Stomach (tissue), 9 donors: ENCODE measurements around the gene HPN. TPM values are rescaled to one million over a fixed set of nuclear protein-coding genes. Genes with fewer than 3 reads are reported as not detected.
"Not testable (repeated sequence)": the region's sequence is repeated elsewhere in the genome, so short reads cannot be mapped to it uniquely, and the experiment has no call there.

Experiments used
- DNase-seq, 2 donors: peaks; one replicate each; pipeline versions ENCODE4 v3.0.0 to v3.0.0-alpha.2; 2013 to 2019
- H3K27ac ChIP-seq, 5 donors: fragments of 200-600 bp in 4 of 5; sonication (generic) in 4 of 5; one replicate each; pipeline ENCODE4 v1.5.1; 2013 to 2019; ENCODE audit warnings: mild to moderate bottlenecking in 1 of 5, moderate library complexity in 1 of 5
- H3K27me3 ChIP-seq, 3 donors: fragments of 200-600 bp; sonication (generic); one replicate each; pipeline ENCODE4 v1.5.1; 2017 to 2019; ENCODE audit warnings: mixed run types in 1 of 3
- H3K36me3 ChIP-seq, 4 donors: fragments of 200-600 bp; sonication (generic); 1 replicate in 3 of 4; 2 replicates in 1 of 4; pipeline ENCODE4 v1.5.1; 2016 to 2019
- H3K4me1 ChIP-seq, 4 donors: fragments of 200-600 bp; sonication (generic); one replicate each; pipeline ENCODE4 v1.5.1; 2016 to 2019
- H3K4me3 ChIP-seq, 4 donors: fragments of 200-600 bp; sonication (generic) in 3 of 4; one replicate each; pipeline ENCODE4 v1.5.1; 2016 to 2019; ENCODE audit warnings: mild to moderate bottlenecking in 1 of 4
- H3K9me3 ChIP-seq, 4 donors: fragments of 200-600 bp; sonication (generic); one replicate each; pipeline ENCODE4 v1.5.1; 2016 to 2019
- CTCF ChIP-seq, 7 experiments: fragments of 450-650 bp in 4 of 7; fragments of 200-600 bp in 3 of 7; sonication (generic) in 3 of 7; IDR thresholded peaks; one replicate each; pipeline ENCODE4 v1.5.1; 2016 to 2019; ENCODE audit warnings: antibody characterized with exemption in 7 of 7, control low read depth in 2 of 7, mild to moderate bottlenecking in 1 of 7
- EP300 ChIP-seq: sonication (generic); formaldehyde crosslinking; IDR thresholded peaks from one replicate; pipeline ENCODE4 v1.6.1; 2017; ENCODE audit warnings: antibody characterized with exemption
- POLR2A ChIP-seq, 4 donors: fragments of 450-650 bp; IDR thresholded peaks; one replicate each; pipeline ENCODE4 v1.6.1; 2016; ENCODE audit warnings: antibody characterized with exemption in 4 of 4, control low read depth in 2 of 4, mild to moderate bottlenecking in 1 of 4, moderate library complexity in 1 of 4
- POLR2AphosphoS5 ChIP-seq, 3 donors: sonication (generic); formaldehyde crosslinking; IDR thresholded peaks; one replicate each; pipeline ENCODE4 v1.6.1; 2016; ENCODE audit warnings: antibody characterized with exemption in 3 of 3
- WGBS, 5 donors: extraction: QIAGEN DNeasy Blood & Tissue Kit in 3 of 5; methylation state at CpG; one replicate each; pipeline versions ENCODE4 v1.1.5 to v1.1.7; 2013 to 2018; 5-methylcytosine and 5-hydroxymethylcytosine counted together
- intact Hi-C: fragments of 100-400 bp; cut with DNase I; formaldehyde crosslinking; loops from one replicate; pipeline ENCODE4 v1.15.1; 2023; ENCODE audit warnings: low total_unique reads
- polyA plus RNA-seq, 3 donors: library from polyadenylated mRNA; stranded (reverse); fragments of 200-250 nt; gene quantifications; one replicate each; pipeline ENCODE4 v1.2.3, GENCODE V29; 2013
- total RNA-seq, 5 donors: library from RNA; depleted of rRNA; stranded (reverse); fragments of >200 nt; gene quantifications; one replicate each; pipeline versions ENCODE4 v1.1.0 to v1.2.3, GENCODE V29; 2014 to 2016
- donor health status: healthy with polysubstance abuse.
- donor health status: Bipolar disorder and iron deficiency.
- donor health status: healthy.

Gene HPN
- total and polyA plus RNA-seq, 8 donors = 14.7 to 45.2 (median 28.6) TPM; not detected in 1

- H3K36me3 ChIP-seq = no peaks in the 10 kb centered on the region
- DNase-seq = no peak
- no peaks in the 10 kb centered on the region for H3K9me3 ChIP-seq
- no peak overlapping the region for H3K27ac ChIP-seq
- whole genome bisulfite sequencing, 5 donors = 60 to 76% (median 72%) methylated on average over 5 of the region's 5 CpGs
- H3K4me3 ChIP-seq = no peak overlapping the region
- H3K4me1 ChIP-seq = peaks cover 0 to 31% (median 25%) of the 10 kb centered on the region in 4 donors
- peaks cover 0 to under 1% (median 0%) of the 10 kb centered on the region in 3 donors for H3K27me3 ChIP-seq
- intact Hi-C loops = no loop called here
- TF ChIP-seq CTCF (IDR thresholded peaks at IDR 0.05) (no peak), EP300 (no peak), POLR2A (IDR thresholded peaks at IDR 0.05) (no peak), POLR2AphosphoS5 (IDR thresholded peaks at IDR 0.05) (no peak)
Observed at GRCh38 chr19:35049456-35049855, 7.9 kb downstream of the HPN start.

GRCh38 chr19:35050662-35051061, 9.1 kb downstream of the HPN start:
- intact Hi-C loops, DNase-seq: not testable (repeated sequence)
- WGBS, 5 donors = 92 to 100% (median 97%) methylated on average over 2 of the region's 2 CpGs

GRCh38 chr19:35051268-35051667, 9.7 kb downstream of the HPN start:
- intact Hi-C loops, DNase-seq, H3K9me3 ChIP-seq, H3K27ac ChIP-seq, H3K36me3 ChIP-seq, H3K4me3 ChIP-seq: not testable (repeated sequence)
- 83 to 100% (median 93%) methylated on average over 4 of the region's 4 CpGs for WGBS, 5 donors
- peaks cover 0 to 18% (median 16%) of the 10 kb centered on the region in 4 donors for H3K4me1 ChIP-seq
- peaks cover 0 to 14% (median 0%) of the 10 kb centered on the region in 3 donors for H3K27me3 ChIP-seq

More at GRCh38 chr19:35050662-35051061, 9.1 kb downstream of the HPN start:
- not testable (repeated sequence) for H3K36me3 ChIP-seq, H3K4me3 ChIP-seq, H3K27ac ChIP-seq, H3K27me3 ChIP-seq, H3K9me3 ChIP-seq
- peaks cover 0 to 24% (median 21%) of the 10 kb centered on the region in 4 donors for H3K4me1 ChIP-seq

GRCh38 chr19:35051796-35052195, 10.3 kb downstream of the HPN start:
- WGBS, 5 donors = 90 to 94% (median 92%) methylated on average over 4 to 5 of the region's 5 CpGs
- no peak for DNase-seq
- H3K9me3 ChIP-seq = no peaks in the 10 kb centered on the region

GRCh38 chr19:35052599-35053190, 11.2 kb downstream of the HPN start:
- intact Hi-C loops = no loop called here
- H3K4me3 ChIP-seq = no peak overlapping the region
- peaks cover 0 to 22% (median 0%) of the 10 kb centered on the region in 3 donors for H3K27me3 ChIP-seq
- no peak for DNase-seq
- WGBS, 5 donors = 72 to 81% (median 74%) methylated on average over 8 of the region's 8 CpGs
- no peak overlapping the region for H3K27ac ChIP-seq
- H3K36me3 ChIP-seq = no peaks in the 10 kb centered on the region
- TF ChIP-seq POLR2AphosphoS5 (IDR thresholded peaks at IDR 0.05) (no peak), CTCF (IDR thresholded peaks at IDR 0.05) (no peak), EP300 (no peak), POLR2A (IDR thresholded peaks at IDR 0.05) (no peak)
- peaks cover 0 to 9% (median 7%) of the 10 kb centered on the region in 4 donors for H3K4me1 ChIP-seq
- no peaks in the 10 kb centered on the region for H3K9me3 ChIP-seq

More at GRCh38 chr19:35051796-35052195, 10.3 kb downstream of the HPN start:
- no peak overlapping the region for H3K27ac ChIP-seq
- TF ChIP-seq POLR2AphosphoS5 (IDR thresholded peaks at IDR 0.05) (no peak), POLR2A (IDR thresholded peaks at IDR 0.05) (no peak), CTCF (IDR thresholded peaks at IDR 0.05) (no peak), EP300 (no peak)
- H3K27me3 ChIP-seq = peaks cover 0 to 18% (median 0%) of the 10 kb centered on the region in 3 donors
- intact Hi-C loops = no loop called here
- no peak overlapping the region for H3K4me3 ChIP-seq
- H3K4me1 ChIP-seq = peaks cover 0 to 13% (median 12%) of the 10 kb centered on the region in 4 donors
- no peaks in the 10 kb centered on the region for H3K36me3 ChIP-seq
